Upper lobe of left lung (tissue), 6 donors: ENCODE data around the gene PRKCE. TPM values are rescaled to one million over a fixed set of nuclear protein-coding genes. Genes with fewer than 3 reads are reported as not detected.
A peak's percentile ranks its signal among the peaks of the same experiment; 100 is the strongest.

Experiments
- ATAC-seq, 2 donors: fragments of 200-7000 bp; cut with Tn5 transposase; one replicate each; pipeline ENCODE4 v1.9.1; 2022; ENCODE audit warnings: mild to moderate bottlenecking in 2 of 2, moderate library complexity in 2 of 2; ENCODE audit not compliant: low FRiP score in 2 of 2
- DNase-seq, 2 donors: peaks; one replicate each; pipeline ENCODE4 v3.0.0-alpha.2; 2019 to 2020
- H3K27ac ChIP-seq, 4 donors: fragments of 200-600 bp; sonication (generic); one replicate each; pipeline ENCODE4 v1.5.1; 2016 to 2019
- H3K27me3 ChIP-seq, 4 donors: fragments of 200-600 bp; sonication (generic); one replicate each; pipeline ENCODE4 v1.5.1; 2017 to 2019
- H3K36me3 ChIP-seq, 4 donors: fragments of 200-600 bp; sonication (generic); one replicate each; pipeline ENCODE4 v1.5.1; 2016 to 2019
- H3K4me1 ChIP-seq, 4 donors: fragments of 200-600 bp; sonication (generic); one replicate each; pipeline ENCODE4 v1.5.1; 2018 to 2019
- H3K4me3 ChIP-seq, 4 donors: fragments of 200-600 bp; sonication (generic); one replicate each; pipeline ENCODE4 v1.5.1; 2017 to 2019; ENCODE audit warnings: mild to moderate bottlenecking in 2 of 4, moderate library complexity in 1 of 4
- H3K9me3 ChIP-seq, 4 donors: fragments of 200-600 bp; sonication (generic); one replicate each; pipeline ENCODE4 v1.5.1; 2018 to 2019
- CTCF ChIP-seq, 6 experiments: fragments of 450-650 bp in 4 of 6; fragments of 200-600 bp in 2 of 6; sonication (generic) in 2 of 6; IDR thresholded peaks; one replicate each; pipeline ENCODE4 v1.5.1; 2016 to 2019; ENCODE audit warnings: antibody characterized with exemption in 6 of 6
- EP300 ChIP-seq, 4 donors: sonication (generic); formaldehyde crosslinking; IDR thresholded peaks; one replicate each; pipeline ENCODE4 v1.5.1; 2017; ENCODE audit warnings: antibody characterized with exemption in 4 of 4, control low read depth in 2 of 4
- POLR2A ChIP-seq, 4 donors: fragments of 450-650 bp; IDR thresholded peaks; one replicate each; pipeline ENCODE4 v1.5.1; 2016 to 2017; ENCODE audit warnings: antibody characterized with exemption in 4 of 4, mild to moderate bottlenecking in 2 of 4
- POLR2AphosphoS5 ChIP-seq, 2 donors: sonication (generic); formaldehyde crosslinking; IDR thresholded peaks; one replicate each; pipeline ENCODE4 v1.5.1; 2017; ENCODE audit warnings: antibody characterized with exemption in 2 of 2
- WGBS, 2 donors: methylation state at CpG; one replicate each; pipeline ENCODE4 v1.1.5; 2017 to 2018; 5-methylcytosine and 5-hydroxymethylcytosine counted together
- total RNA-seq, 6 donors: library from RNA; depleted of rRNA in 4 of 6; stranded (reverse); fragments of >200 nt in 4 of 6; gene quantifications; one replicate each; pipeline versions ENCODE4 v1.1.0 to v1.2.1, GENCODE V29; 2016 to 2021
- donor health status: DM: no; HTN: no; CAD: no; lungs with moderate emphysema.
- donor health status: DM: no; HTN: yes; CAD: no; lungs with severe emphysema.

Gene PRKCE
- total RNA-seq: 100 to 1,000 TPM in 2 of 6 donors, 10 to 100 TPM in 4; 54.9 to 124 (median 75.6) TPM

- H3K27ac ChIP-seq: peak within 1 kb of the TSS; percentile 97 to 100 (median 99)
- 0 to 1% methylated on average over 4 to 44 of the region's 66 CpGs for WGBS, 2 donors
- H3K4me3 ChIP-seq: peak within 1 kb of the TSS; percentile 75 to 97 (median 85)
- ATAC-seq (peak; percentile 40 to 41), DNase-seq (peak in 1 of 2 donors; percentile 70)
- H3K36me3 ChIP-seq: no peaks in the 10 kb centered on the region
- no peaks in the 10 kb centered on the region for H3K9me3 ChIP-seq
- H3K27me3 ChIP-seq: no peaks in the 10 kb centered on the region
- TF ChIP-seq EP300 (IDR thresholded peaks at IDR 0.05): no peak
- TF ChIP-seq CTCF (IDR thresholded peaks at IDR 0.05): peak in 1 of 6 experiments; percentile 6
- H3K4me1 ChIP-seq: peaks cover 15 to 42% (median 29%) of the 10 kb centered on the region in 4 donors
Observed at GRCh38 chr2:45651415-45652089, at the start of gene PRKCE. TSS of gene PRKCE (plus strand) at chr2:45651675.

GRCh38 chr2:45602624-45603023 is 48.9 kb upstream of the PRKCE start:
- Histone ChIP-seq H3K36me3 (peaks cover 5 to 57% (median 24%) of the 10 kb centered on the region in 4 donors), H3K27ac (no peak overlapping the region), H3K4me3 (no peak overlapping the region), H3K9me3 (no peaks in the 10 kb centered on the region), H3K4me1 (peaks cover 0 to 7% (median 2%) of the 10 kb centered on the region in 4 donors), H3K27me3 (no peaks in the 10 kb centered on the region)
- TF ChIP-seq CTCF (IDR thresholded peaks at IDR 0.05) (no peak), POLR2A (IDR thresholded peaks at IDR 0.05) (no peak), POLR2AphosphoS5 (IDR thresholded peaks at IDR 0.05) (no peak), EP300 (IDR thresholded peaks at IDR 0.05) (no peak)
- ATAC-seq (no peak), DNase-seq (no peak)
- WGBS, 2 donors: 93 to 95% methylated on average over 2 of the region's 2 CpGs

- Histone ChIP-seq H3K27me3 (no peaks in the 10 kb centered on the region), H3K27ac (no peak overlapping the region), H3K4me3 (no peak overlapping the region), H3K36me3 (peaks cover 5 to 32% (median 9%) of the 10 kb centered on the region in 4 donors), H3K4me1 (peaks cover 4 to 20% (median 8%) of the 10 kb centered on the region in 4 donors), H3K9me3 (no peaks in the 10 kb centered on the region)
- TF ChIP-seq CTCF (IDR thresholded peaks at IDR 0.05): no peak
- no peak for TF ChIP-seq POLR2A (IDR thresholded peaks at IDR 0.05)
- no peak for TF ChIP-seq EP300 (IDR thresholded peaks at IDR 0.05)
- no peak for TF ChIP-seq POLR2AphosphoS5 (IDR thresholded peaks at IDR 0.05)
- ATAC-seq (no peak), DNase-seq (no peak)
- 81 to 87% methylated on average over 2 of the region's 2 CpGs for WGBS, 2 donors
Observed at GRCh38 chr2:45605116-45605515, 46.4 kb upstream of the PRKCE start.

- H3K4me1 ChIP-seq: peaks cover 10 to 28% (median 13%) of the 10 kb centered on the region in 4 donors
- peaks cover 0 to 15% (median 4%) of the 10 kb centered on the region in 4 donors for H3K36me3 ChIP-seq
- ATAC-seq (no peak), DNase-seq (no peak)
- no peaks in the 10 kb centered on the region for H3K27me3 ChIP-seq
- H3K4me3 ChIP-seq: no peak overlapping the region
- no peak for TF ChIP-seq CTCF (IDR thresholded peaks at IDR 0.05)
- TF ChIP-seq POLR2AphosphoS5 (IDR thresholded peaks at IDR 0.05): no peak
- H3K27ac ChIP-seq: peak overlapping the region in 2 of 4 donors; percentile 5 to 32
- 35 to 48% methylated on average over 1 of the region's 1 CpG for WGBS, 2 donors
- no peaks in the 10 kb centered on the region for H3K9me3 ChIP-seq
Observed at GRCh38 chr2:45606796-45607195, 44.7 kb upstream of the PRKCE start.

- Histone ChIP-seq H3K4me3 (no peak overlapping the region), H3K4me1 (peaks cover 10 to 32% (median 14%) of the 10 kb centered on the region in 4 donors), H3K9me3 (no peaks in the 10 kb centered on the region), H3K27ac (no peak overlapping the region), H3K27me3 (no peaks in the 10 kb centered on the region), H3K36me3 (peaks cover 0 to 12% (median 2%) of the 10 kb centered on the region in 4 donors)
- ATAC-seq (no peak), DNase-seq (no peak)
- WGBS, 2 donors: 70 to 88% methylated on average over 1 of the region's 1 CpG
- no peak for TF ChIP-seq POLR2A (IDR thresholded peaks at IDR 0.05)
- no peak for TF ChIP-seq EP300 (IDR thresholded peaks at IDR 0.05)
- no peak for TF ChIP-seq POLR2AphosphoS5 (IDR thresholded peaks at IDR 0.05)
- peak in 2 of 6 experiments; percentile 8 to 24 for TF ChIP-seq CTCF (IDR thresholded peaks at IDR 0.05)
Observed at GRCh38 chr2:45607701-45608100, 43.8 kb upstream of the PRKCE start.
